IMR-90 (cell line): Measurements from ENCODE around the gene TDRD7. TPM values are rescaled to one million over a fixed set of nuclear protein-coding genes. Genes with fewer than 3 reads are reported as not detected.

Source experiments
- ATAC-seq: fragments of 200-7000 bp; cut with Tn5 transposase; 2 replicates; pipeline ENCODE4 v1.9.1; 2020; ENCODE audit warnings: low read depth, mild to moderate bottlenecking, moderate library complexity
- BruUV-seq: library from RNA; stranded (reverse); fragments of 400-500 nt; replicated peaks from 2 replicates; lab custom pipeline; 2021; lab: Mats Ljungman, UMichigan
- CTCF ChIA-PET: fragments of 300-600 bp; formaldehyde crosslinking; extraction: SDS; loops from one replicate; lab custom pipeline; 2021; ENCODE audit warnings: antibody characterized with exemption; lab: Yijun Ruan, JAX
- POLR2A ChIA-PET: fragments of 300-600 bp; sonication (Branson Sonifier 250); formaldehyde crosslinking; loops from one replicate; lab custom pipeline; 2022; ENCODE audit warnings: antibody characterized with exemption; ENCODE audit not compliant: unreplicated experiment; lab: Charles Lee
- DNase-seq: peaks from one replicate; pipeline ENCODE4 v3.0.0; 2013
- H2AFZ ChIP-seq: replicated peaks from 2 replicates; pipeline ENCODE3; 2013; ENCODE audit warnings: low read length, mild to moderate bottlenecking; ENCODE audit not compliant: poor library complexity
- H2AK5ac ChIP-seq: 2 replicates; pipeline ENCODE4 v1.6.1; 2013; ENCODE audit warnings: low read depth, low read length, inconsistent platforms
- H2AK9ac ChIP-seq: replicated peaks from 2 replicates; pipeline ENCODE3; 2013; ENCODE audit warnings: mild to moderate bottlenecking, low read depth, low read length, moderate library complexity; ENCODE audit not compliant: poor library complexity
- H2BK120ac ChIP-seq: 2 replicates; pipeline ENCODE4 v1.6.1; 2013; ENCODE audit warnings: low read depth, low read length, inconsistent platforms
- H2BK15ac ChIP-seq: 3 replicates; pipeline ENCODE4 v1.6.1; 2013; ENCODE audit warnings: low read depth, low read length, inconsistent platforms
- H2BK20ac ChIP-seq: 2 replicates; pipeline ENCODE4 v1.6.1; 2013; ENCODE audit warnings: low read depth, mild to moderate bottlenecking, inconsistent platforms, low read length, moderate library complexity
- H2BK5ac ChIP-seq: 2 replicates; pipeline ENCODE4 v1.6.1; 2013; ENCODE audit warnings: mild to moderate bottlenecking, low read depth, low read length, inconsistent platforms; ENCODE audit not compliant: poor library complexity, severe bottlenecking
- H3K14ac ChIP-seq: replicated peaks from 2 replicates; pipeline ENCODE4 v1.6.1; 2013; ENCODE audit warnings: low read depth, low read length, inconsistent platforms
- H3K18ac ChIP-seq: 2 replicates; pipeline ENCODE4 v1.6.1; 2013; ENCODE audit warnings: low read depth, low read length, control low read depth
- H3K23ac ChIP-seq: 2 replicates; pipeline ENCODE4 v1.6.1; 2013; ENCODE audit warnings: low read depth, low read length, inconsistent platforms
- H3K27ac ChIP-seq: 2 replicates; pipeline ENCODE4 v1.5.1; 2013; ENCODE audit warnings: mild to moderate bottlenecking, control low read depth, low read length; ENCODE audit not compliant: insufficient read depth
- H3K27me3 ChIP-seq: 2 replicates; pipeline ENCODE4 v1.6.1; 2013; ENCODE audit warnings: low read length; ENCODE audit not compliant: control insufficient read depth, insufficient read depth
- H3K36me3 ChIP-seq: 2 replicates; pipeline ENCODE4 v1.6.1; 2013; ENCODE audit warnings: low read length, mixed read lengths; ENCODE audit not compliant: control insufficient read depth, insufficient read depth
- H3K4ac ChIP-seq: 2 replicates; pipeline ENCODE4 v1.6.1; 2013; ENCODE audit warnings: low read depth, low read length, inconsistent platforms
- H3K4me1 ChIP-seq: 2 replicates; pipeline ENCODE4 v1.6.1; 2013; ENCODE audit warnings: low read length, mixed read lengths; ENCODE audit not compliant: control insufficient read depth, insufficient read depth
- H3K4me2 ChIP-seq: 2 replicates; pipeline ENCODE4 v1.6.1; 2013; ENCODE audit warnings: low read depth, mild to moderate bottlenecking, control low read depth, low read length, moderate library complexity
- H3K4me3 ChIP-seq: 2 replicates; pipeline ENCODE4 v1.5.1; 2013; ENCODE audit warnings: low read depth, mild to moderate bottlenecking, control low read depth, low read length, moderate library complexity; ENCODE audit not compliant: insufficient read depth
- H3K56ac ChIP-seq: 2 replicates; pipeline ENCODE4 v1.6.1; 2013; ENCODE audit warnings: low read length, inconsistent platforms; ENCODE audit not compliant: insufficient read depth; ENCODE audit errors: extremely low read depth
- H3K79me1 ChIP-seq, 2 experiments: 2 replicates each; pipeline ENCODE4 v1.6.1; 2013; ENCODE audit warnings: low read length in 2 of 2, inconsistent platforms in 1 of 2, low read depth in 1 of 2
- H3K9ac ChIP-seq: 2 replicates; pipeline ENCODE4 v1.6.1; 2013; ENCODE audit warnings: low read depth, low read length, control low read depth
- H3K9me1 ChIP-seq: 2 replicates; pipeline ENCODE4 v1.6.1; 2013; ENCODE audit warnings: low read length, inconsistent platforms; ENCODE audit not compliant: insufficient read depth
- H3K9me3 ChIP-seq: 2 replicates; pipeline ENCODE4 v1.6.1; 2013; ENCODE audit warnings: low read length; ENCODE audit not compliant: control insufficient read depth, insufficient read depth
- H4K20me1 ChIP-seq: 2 replicates; pipeline ENCODE4 v1.6.1; 2013; ENCODE audit warnings: low read length, inconsistent platforms; ENCODE audit not compliant: insufficient read depth
- H4K5ac ChIP-seq: 2 replicates; pipeline ENCODE4 v1.6.1; 2013; ENCODE audit warnings: mild to moderate bottlenecking, low read depth, low read length, control low read depth
- H4K8ac ChIP-seq, 2 experiments: 2 replicates each; pipeline ENCODE4 v1.6.1; 2013; ENCODE audit warnings: low read depth in 2 of 2, low read length in 2 of 2, control low read depth in 1 of 2, inconsistent platforms in 1 of 2
- H4K91ac ChIP-seq: 2 replicates; pipeline ENCODE4 v1.6.1; 2013; ENCODE audit warnings: low read depth, low read length, inconsistent platforms; ENCODE audit not compliant: insufficient read depth
- POLR2A ChIP-seq: IDR thresholded peaks from 2 replicates; pipeline ENCODE4 v1.6.1; 2012; ENCODE audit warnings: mild to moderate bottlenecking, low read depth, low read length
- RAD21 ChIP-seq: IDR thresholded peaks from 2 replicates; pipeline ENCODE4 v1.6.1; 2012; ENCODE audit warnings: low read length, improper control_type of control experiment
- SMC3 ChIP-seq: fragments of 150-350 bp; IDR thresholded peaks from 2 replicates; pipeline ENCODE4 v1.6.1; 2016; ENCODE audit warnings: low read depth, mild to moderate bottlenecking, antibody characterized with exemption, low read length, moderate library complexity
- WGBS, 2 experiments: methylation state at CpG; one replicate each; pipeline versions ENCODE4 v1.1.5 to v1.1.7; 2013; ENCODE audit warnings: missing lambda C conversion rate in 2 of 2; ENCODE audit not compliant: insufficient read length in 1 of 2; ENCODE audit errors: extremely low coverage in 2 of 2; 5-methylcytosine and 5-hydroxymethylcytosine counted together
- dilution Hi-C: fragments of 300-500 bp; cut with HindIII; formaldehyde crosslinking; loops from one replicate; pipeline ENCODE4 v1.14.3; 2018; ENCODE audit warnings: low sequenced_read_pairs; ENCODE audit not compliant: unreplicated experiment
- in situ Hi-C: fragments of 300-500 bp; cut with MboI; formaldehyde crosslinking; loops from 3 replicates; pipeline ENCODE4 v1.14.3; 2019; ENCODE audit warnings: low sequenced_read_pairs, inconsistent platforms, mixed read lengths
- intact Hi-C: fragments of 100-400 bp; cut with micrococcal nuclease; formaldehyde crosslinking; loops from 2 replicates; pipeline ENCODE4 v1.10.0; 2022
- polyA plus RNA-seq, 3 experiments: library from polyadenylated mRNA; depleted of rRNA; stranded (reverse); fragments of >200 nt; gene quantifications; 2 replicates each; pipeline ENCODE4 v1.2.3, GENCODE V29; 2012; ENCODE audit warnings: low replicate concordance in 1 of 3
- total RNA-seq: library from RNA; depleted of rRNA; stranded (reverse); fragments of >200 nt; gene quantifications from 2 replicates; pipeline ENCODE4 v1.2.3, GENCODE V29; 2012

Gene TDRD7
- total and polyA plus RNA-seq, 2 of the 4 experiments (the other 2 are of a cell fraction), result 4.4 to 9.7 TPM

DNA sequence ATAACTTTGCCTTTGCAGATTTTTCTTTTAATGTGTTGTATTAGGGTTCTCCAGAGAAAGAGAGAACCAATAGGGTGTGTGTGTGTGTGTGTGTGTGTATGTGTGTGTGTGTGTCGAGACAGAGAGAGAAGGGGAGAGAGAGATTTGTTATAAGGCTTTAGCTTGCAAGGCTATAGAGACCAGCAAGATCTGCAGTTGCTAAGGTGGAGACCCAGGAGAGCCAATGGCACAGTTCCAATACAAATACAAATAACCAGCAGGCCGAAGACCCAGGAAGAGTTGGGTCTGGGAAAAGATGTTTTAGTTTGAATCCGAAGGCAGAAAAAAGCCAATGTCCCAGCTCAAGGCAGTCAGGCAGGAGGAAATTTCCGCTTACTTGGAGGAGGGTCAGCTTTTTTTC lies 112.5 kb downstream of the TDRD7 start:
- no peak overlapping the region for H2BK5ac ChIP-seq

More for the DNA sequence above, 112.5 kb downstream of the TDRD7 start:
- Histone ChIP-seq H4K8ac (no peak overlapping the region), H2AK9ac (no peak overlapping the region), H3K27ac (no peak overlapping the region), H3K27me3 (no peaks in the 10 kb centered on the region), H3K18ac (no peak overlapping the region), H2AFZ (no peak overlapping the region), H2BK120ac (no peak overlapping the region), H2BK15ac (no peak overlapping the region), H4K91ac (no peak overlapping the region), H2AK5ac (no peak overlapping the region), H3K9ac (no peak overlapping the region), H3K4me3 (no peak overlapping the region), H3K4me1 (no peaks in the 10 kb centered on the region; the same call in 1 of the 2 replicates), H2BK20ac (no peak overlapping the region), H3K56ac (no peak overlapping the region), H4K5ac (no peak overlapping the region), H3K9me3 (no peaks in the 10 kb centered on the region), H3K36me3 (peaks cover 11% of the 10 kb centered on the region; the same call in 1 of the 2 replicates), H4K20me1 (no peaks in the 10 kb centered on the region), H3K4ac (no peak overlapping the region), H3K9me1 (peaks cover 6% of the 10 kb centered on the region), H3K4me2 (no peak overlapping the region), H3K79me1 (no peaks in the 10 kb centered on the region), H3K23ac (no peak overlapping the region), H3K14ac (no peak overlapping the region)
- intact Hi-C loops (no loop called here), dilution Hi-C loops (no loop called here), in situ Hi-C loops (no loop called here)
- TF ChIP-seq POLR2A (no peak), RAD21 (no peak), SMC3 (no peak)
- ATAC-seq (no peak), DNase-seq (no peak)
- CTCF ChIA-PET, result no interaction called here
- no TSS peak for BruUV-seq
- no CpG with 5 or more reads among the region's 4 CpGs for WGBS, 2 experiments
- POLR2A ChIA-PET, result interaction anchor here (1.5 kb wide), 1 partner anchor 10 kb away, joined by 4 read pairs; no protein-coding TSS in a partner anchor
